Suppressor macrophage (primary cell): ENCODE measurements around the gene ADGRG3.
A peak's percentile ranks its signal among the peaks of the same experiment; 100 is the strongest.

Experiments
- DNase-seq, 4 experiments: peaks; one replicate each; pipeline ENCODE4 v3.0.0-alpha.2; 2020 to 2022
- total RNA-seq, 17 experiments: gene quantifications; one replicate each; lab custom pipeline; 2026; ENCODE audit warnings: mixed read lengths in 6 of 17, inconsistent platforms in 3 of 17; lab: John Stamatoyannopoulos, UW

Gene ADGRG3, protein sequence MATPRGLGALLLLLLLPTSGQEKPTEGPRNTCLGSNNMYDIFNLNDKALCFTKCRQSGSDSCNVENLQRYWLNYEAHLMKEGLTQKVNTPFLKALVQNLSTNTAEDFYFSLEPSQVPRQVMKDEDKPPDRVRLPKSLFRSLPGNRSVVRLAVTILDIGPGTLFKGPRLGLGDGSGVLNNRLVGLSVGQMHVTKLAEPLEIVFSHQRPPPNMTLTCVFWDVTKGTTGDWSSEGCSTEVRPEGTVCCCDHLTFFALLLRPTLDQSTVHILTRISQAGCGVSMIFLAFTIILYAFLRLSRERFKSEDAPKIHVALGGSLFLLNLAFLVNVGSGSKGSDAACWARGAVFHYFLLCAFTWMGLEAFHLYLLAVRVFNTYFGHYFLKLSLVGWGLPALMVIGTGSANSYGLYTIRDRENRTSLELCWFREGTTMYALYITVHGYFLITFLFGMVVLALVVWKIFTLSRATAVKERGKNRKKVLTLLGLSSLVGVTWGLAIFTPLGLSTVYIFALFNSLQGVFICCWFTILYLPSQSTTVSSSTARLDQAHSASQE
- 0 to 2.1 (median 0) reads per million in 17 experiments for total RNA-seq

DNA sequence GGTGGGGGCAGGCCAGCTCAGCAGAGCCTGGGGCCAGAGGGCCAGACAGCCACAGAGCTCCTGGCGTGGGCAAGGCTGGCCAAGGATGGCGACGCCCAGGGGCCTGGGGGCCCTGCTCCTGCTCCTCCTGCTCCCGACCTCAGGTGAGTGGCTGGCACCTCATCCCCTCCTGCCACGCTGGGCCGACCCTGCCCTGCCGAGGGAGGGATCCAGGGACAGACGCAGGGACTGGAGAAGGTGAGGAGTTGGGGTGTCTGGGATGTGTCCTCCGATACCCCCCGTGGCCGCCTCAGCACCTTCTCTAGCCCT lies at the start of gene ADGRG3:
ADGRG3 (plus strand) TSS at position 44 of the 309 bp plus-strand sequence; CDS start at position 86, 42 bp downstream.
- no peak for DNase-seq

DNA sequence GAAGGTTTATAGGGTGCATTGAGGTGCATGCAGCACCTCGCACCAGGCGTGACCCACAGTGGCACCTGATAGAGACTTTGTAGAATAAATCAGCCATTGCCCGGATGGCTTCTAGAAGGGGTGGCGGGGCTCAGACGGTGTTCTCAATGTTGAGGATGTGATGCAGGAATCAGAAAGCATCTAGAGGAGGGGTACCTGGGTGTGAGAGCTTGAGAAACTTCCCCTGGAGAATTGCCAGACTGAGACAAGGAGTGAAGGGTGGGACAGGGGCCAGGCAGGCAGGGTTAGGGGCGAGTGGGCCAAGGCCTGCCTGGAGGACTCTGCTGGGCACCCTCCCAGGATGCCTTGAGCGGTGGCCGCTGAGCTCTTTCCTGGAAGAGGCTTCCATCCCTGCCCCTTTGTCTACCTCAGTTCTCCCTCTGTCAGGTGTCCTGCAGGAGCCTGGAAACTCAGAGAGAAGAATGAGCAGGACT lies 48.9 kb upstream of the ADGRG3 start:
- no peak for DNase-seq

DNA sequence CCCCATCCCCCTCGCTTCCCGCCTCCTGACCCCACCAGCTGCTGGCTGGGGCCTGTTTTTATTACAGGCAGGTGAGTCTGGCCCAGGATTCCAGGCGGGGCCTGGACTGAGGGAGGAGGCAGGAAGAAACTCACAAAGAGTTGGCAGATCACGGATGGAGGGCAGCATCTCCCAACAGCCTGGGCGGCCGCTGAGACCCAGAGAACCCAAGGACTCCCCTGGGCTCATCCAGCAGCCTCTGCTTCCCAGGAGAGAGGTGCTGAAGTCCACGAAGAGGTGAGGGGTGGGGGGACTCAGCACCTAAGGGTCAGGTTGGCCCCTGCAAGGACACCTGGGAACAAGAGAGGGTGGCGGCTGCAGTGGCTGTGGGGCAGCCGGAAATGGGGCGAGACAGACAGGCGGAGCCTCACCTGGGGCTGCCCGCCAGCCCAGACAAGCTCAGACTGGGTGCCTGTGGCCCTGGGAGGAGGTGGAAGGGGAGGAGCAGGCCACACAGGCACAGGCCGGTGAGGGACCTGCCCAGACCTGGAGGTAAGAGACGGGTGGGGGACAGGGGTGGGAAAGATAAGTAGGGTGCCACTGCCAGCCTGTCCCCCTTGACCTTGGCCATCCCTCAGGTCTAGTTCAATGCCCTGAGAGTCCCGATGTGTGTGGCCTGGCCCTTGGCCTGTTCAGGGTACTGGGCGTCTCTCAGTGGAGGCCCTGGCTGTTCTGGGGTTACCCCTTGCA lies 48.3 kb upstream of the ADGRG3 start:
- DNase-seq, result no peak

DNA sequence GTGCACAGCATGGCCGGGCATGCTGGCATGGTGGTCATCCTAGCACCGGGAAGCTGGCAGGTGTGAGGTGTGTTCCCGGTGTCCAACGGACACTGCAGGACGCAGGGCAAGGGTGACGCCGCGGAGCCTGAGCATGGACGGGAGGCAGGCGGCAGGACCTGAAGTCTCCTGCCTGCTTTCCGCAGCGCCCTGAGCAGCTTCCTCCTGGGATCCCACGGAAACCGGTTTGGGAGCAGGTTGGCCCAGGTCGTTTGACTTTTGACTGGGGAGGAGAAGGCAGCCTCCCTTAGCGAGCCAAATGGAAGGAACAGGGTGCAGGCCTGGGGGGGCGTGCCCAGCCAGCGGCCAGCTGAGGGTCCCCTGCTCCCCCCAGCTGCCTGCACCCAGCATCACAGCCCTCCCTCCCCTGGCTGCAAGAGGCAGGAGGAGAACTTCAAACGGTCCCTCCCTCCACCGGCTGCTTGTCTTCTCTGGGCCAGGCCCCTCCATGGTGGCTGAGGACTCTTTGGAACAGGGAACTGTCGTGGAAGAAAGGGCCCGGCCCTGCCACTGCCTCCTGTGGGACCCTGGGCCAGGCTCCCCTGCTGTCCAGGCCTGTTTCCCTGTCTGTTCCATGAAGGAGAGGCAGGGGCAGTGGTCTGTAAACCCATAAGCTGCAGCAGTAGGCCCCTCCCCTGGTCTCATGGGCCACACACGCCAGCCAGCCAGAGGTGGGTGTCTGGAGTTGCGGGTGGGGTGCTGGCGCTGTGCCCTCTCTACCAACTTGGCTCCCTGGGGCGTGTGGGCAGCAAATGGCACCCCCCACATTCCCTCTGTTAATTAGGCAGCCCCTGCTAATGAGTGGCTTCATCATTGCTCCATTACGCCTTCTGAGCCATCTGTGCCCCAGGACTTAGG lies 47.5 kb upstream of the ADGRG3 start:
- DNase-seq, result no peak

DNA sequence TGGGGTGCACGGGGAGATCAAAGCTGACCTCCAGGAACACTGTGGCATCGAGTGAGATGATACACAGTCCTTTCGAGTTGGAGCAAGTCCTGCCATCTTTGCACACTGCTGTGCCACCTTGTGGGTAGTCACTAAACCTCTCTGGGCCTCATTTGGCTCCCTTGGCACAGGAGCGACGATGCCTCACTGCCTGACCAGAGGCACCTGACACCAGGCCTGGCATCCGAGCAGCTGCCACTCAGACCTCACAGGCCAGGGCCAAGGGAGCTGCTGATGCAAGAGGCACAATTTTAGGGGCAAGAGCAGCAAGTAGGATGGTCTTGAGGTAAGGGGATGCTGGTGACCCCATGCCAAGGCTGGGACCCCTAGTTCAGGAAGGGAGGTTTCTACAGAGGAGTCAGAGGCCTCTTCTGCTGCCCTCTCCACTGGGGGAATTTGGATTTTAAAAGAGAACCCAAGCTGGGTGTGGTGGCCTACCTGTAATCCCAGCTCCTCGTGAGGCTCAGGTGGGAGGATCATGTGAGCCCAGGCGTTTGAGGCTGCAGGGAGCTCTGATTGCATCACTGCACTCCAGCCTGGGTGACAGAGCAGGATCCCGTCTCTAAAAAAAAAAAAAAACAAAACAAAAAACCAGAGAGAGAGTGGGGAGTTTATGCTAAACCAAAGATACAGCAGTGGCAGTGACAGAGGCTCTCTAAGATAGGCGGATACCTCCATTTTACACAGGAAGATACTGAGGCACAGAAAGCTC lies 46.4 kb upstream of the ADGRG3 start:
- no peak for DNase-seq

DNA sequence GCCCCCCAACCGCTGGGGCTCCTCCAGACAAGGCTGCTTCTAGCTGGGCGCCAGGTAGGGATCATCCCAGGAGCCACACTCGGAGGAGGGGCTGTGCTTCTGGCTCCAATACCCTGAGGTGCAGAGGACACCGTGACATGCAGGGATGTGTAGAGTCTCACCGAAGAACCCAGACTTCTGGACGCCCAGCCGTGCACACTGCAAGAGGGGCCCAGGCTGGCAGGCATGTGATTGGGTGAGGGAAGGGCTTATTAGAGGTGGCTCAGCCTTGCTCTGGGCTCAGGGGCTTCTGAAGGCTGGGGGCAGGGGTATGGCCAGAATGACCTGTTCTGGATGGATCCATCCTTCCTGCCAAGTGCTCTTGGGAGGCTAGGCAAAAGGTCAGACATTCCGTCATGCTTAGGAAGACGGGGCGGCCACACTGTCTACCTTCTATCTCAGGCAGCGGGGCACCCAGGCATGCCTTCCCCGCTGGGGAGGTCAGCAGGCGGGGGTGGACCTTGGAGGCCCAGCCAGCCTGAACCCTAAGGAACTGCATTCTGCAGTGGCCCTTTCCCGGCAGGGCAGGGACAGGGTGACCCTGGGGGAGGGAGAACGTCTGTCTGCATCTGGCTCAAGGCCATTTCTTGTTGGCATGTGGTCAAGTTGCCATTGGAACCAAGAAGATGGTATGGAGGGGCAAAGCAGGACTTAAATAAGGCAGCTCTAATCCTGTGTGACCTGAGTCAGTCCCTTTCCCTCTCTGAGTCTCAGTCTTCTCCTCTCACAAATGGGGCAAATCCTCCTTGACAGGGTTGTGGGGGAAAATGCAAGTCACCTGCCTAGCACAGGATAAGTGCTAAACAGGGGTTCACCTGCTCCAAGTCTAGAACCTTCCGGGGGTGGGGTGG lies 45.5 kb upstream of the ADGRG3 start:
- no peak for DNase-seq

DNA sequence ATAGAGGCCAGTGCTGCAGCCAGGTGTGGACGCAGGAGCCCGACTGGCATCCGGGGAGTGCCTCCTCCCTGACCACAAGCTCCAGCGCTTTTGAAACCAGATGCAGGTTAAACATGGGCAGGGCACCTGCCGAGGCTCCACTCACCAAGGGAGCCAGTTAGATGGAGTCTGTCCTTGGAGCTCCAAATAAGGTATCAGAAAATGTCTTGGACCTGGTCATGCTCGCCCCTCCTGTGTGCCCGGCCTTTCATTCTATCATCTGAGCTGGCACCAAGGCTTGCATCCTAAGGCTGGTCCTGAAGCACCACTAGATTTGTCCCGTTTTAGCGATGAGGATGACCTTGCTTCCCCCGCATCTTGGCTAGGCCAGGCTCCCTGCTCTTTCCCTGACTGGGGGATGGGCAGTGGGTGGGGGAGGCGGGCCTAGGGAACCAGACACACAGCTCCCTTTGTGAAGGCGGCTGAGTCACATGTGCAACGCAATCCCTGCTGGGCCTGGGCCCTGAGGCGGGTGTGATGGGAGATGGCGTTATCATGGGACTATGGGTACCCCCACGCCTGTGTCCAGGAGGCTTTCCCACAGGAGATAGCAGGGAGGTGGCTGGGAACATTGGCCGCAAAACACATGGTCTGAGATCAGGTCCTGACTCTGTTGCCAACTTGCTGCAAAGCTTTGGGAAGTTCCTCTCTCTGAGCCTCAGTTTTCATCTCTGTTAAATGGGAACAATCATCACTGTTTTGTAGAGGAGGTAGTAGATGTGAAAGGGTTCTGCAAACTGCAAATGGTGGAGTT lies 44.7 kb upstream of the ADGRG3 start:
- no peak for DNase-seq

DNA sequence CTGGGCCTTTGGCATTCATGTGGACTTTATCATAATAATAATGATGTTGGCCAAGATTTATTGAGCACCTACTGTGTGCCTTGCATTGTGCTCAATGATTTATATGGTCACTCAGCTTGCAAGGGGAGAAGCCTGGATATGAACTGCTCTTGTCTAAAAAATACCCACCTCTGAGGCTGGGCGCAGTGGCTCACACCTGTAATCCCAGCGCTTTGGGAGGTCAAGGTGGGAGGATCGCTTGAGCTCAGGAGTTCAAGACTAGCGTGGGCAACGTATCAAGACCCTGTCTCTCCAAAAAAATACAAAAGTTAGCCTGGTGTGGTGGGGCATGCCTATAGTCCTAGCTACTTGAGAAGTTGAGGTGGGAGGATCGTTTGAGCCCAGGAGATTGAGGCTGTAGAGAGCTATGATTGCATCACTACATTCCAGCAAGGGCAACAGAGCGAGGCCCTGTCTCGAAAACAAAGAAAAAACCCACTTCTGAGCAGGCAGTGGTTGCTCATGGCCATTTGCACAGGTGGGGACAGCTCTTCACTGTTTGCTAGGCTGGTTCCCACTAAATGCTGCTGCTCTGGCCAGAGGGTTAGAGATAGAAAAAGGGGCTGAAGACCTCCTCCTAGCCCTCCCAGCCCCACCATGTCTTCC lies 43.9 kb upstream of the ADGRG3 start:
- no peak for DNase-seq

DNA sequence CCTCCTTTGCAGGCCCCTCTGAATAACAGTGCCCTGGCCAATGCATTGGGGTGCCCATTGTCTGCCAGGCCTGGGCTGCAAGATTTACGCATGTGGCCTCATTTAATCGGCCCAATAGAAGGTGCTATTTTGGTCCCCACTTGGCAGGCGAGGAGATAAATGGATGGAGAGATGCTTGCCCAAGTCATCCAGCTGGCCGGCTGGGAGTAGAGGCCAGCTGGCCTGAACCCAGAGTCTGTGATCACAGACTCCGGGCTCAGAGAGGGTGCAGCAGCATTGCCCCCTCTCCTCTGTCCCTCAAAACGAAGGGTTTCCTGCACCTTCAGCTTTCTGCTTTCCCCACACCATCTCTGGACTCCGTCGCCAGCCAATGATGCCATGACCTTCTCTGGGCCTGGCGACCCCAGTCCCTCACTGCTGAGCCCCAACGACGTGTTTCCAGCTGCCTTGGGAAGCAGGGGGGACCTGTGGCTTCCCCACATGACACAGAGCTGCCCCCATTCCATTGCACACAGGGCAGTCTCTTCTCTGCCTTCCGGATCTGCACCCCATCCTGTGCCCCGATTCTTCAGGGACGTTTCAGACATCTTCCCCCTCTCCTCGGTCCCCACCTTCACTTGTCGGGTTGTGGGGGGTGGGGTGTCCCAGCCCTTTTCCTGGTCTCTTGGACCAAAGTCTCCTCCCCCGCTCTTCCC lies 43.2 kb upstream of the ADGRG3 start:
- no peak for DNase-seq

DNA sequence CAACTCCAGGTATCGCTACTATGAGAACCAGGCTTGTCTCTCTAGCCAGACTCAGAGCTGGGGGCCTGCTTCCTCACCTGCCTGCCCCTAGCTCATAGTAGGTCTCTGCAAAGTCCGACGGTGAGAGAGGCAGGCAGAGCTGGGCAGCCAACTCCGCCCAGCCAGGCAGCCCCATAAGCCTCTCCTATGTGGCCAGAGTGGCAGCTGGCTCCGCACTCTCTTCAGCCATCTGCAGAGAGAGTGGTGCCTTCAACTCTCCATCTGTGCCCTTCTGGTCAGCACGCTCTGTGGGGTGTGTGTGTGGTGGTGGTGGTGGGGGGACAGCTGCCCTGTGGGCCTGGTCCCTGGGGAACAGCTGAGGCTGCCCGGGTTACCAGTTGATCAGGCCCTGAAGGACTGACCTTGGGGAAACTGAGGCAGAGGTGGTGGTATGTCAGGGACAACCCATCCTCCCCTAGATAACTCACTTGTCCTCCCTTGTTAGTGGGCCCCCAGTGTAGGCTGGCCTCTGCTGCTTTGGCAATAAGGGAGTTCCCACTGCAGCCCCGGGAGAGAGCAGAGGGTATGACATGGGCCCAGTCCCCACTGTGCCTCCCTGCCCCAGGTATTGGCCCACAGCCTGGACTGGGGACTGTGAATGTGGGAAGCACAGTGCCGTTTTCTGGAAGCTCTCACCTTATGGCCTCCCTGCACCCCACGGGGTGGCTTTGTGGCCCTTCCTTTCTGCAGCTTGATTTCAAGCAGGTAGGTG lies 41.5 kb upstream of the ADGRG3 start:
- DNase-seq, result no peak

DNA sequence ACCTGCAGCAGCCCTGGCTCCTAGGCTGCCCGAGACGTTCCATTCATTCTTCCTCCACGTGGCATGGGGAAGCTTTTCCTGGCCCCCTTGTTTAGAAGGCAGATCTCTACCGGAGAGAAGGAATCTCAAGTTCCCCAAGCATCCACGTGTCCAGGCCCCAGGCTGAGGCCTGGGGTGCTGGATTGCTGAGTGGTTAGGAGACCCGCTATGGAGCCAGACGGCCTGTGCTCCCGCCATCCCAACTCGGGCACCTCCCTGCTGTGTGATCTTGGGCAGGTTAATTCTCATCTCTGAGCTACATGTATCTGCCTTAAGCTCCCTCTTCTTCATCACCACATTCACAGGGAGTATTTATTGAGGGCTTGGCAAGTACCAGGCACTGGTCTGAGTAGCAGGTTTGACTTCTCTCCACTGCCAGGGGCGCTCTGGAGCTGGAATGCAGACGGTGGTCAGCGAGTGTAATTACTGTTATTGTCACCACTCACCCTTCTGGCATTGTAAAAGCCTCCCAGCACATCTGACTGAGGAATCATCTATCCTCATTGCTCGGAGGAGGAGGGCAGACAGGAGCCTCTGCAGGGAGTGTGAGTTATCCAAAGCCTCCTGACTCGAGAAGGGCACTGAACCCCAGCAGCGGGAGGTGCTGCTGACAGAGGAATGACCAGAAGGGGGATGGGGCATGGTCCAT lies 40.8 kb upstream of the ADGRG3 start:
- DNase-seq, result no peak

DNA sequence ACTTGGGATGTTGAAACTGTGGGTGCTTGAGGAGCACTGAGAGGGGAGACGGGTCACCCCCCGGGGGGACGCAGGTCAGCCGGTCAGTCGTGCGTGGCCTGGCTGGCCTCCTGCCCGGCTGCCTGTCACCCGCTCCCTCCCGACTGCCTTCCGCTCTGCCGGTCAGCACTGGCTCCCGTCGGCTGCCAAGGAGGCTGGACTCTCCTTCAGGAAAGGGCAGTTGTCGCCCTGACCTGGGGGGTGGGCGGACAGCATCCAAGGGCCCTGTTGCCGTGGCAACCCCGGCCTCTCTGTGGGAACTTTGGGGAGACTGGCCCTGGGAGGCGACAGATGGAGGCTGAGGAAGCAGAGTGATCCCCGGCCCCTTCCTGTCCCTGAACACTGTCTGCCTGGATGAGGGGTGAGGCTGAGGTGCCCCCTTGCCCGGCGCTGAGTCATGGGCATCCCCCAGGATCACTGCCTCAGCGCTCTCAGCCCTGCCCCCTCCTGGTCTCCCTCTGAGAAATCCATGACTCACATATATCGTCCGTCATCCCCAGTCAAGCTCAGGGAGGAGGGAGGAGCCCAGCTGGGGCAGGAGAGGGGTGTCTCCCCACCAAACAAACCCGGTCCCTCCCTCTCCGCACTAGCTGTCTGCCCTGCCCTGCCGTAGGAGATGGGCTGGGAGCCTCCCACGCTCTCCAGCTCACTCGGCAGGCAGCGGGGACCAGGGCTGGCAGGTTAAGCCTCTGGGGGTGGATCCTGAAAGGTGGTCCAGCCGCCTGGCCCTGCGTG lies 39.9 kb upstream of the ADGRG3 start, which contains the start of gene ADGRG1:
ADGRG1 (plus strand) TSS at position 623 of the 774 bp plus-strand sequence. CDS start 21,658 bp downstream, outside the sequence.
- peak; percentile 15 to 62 (median 36) for DNase-seq

DNA sequence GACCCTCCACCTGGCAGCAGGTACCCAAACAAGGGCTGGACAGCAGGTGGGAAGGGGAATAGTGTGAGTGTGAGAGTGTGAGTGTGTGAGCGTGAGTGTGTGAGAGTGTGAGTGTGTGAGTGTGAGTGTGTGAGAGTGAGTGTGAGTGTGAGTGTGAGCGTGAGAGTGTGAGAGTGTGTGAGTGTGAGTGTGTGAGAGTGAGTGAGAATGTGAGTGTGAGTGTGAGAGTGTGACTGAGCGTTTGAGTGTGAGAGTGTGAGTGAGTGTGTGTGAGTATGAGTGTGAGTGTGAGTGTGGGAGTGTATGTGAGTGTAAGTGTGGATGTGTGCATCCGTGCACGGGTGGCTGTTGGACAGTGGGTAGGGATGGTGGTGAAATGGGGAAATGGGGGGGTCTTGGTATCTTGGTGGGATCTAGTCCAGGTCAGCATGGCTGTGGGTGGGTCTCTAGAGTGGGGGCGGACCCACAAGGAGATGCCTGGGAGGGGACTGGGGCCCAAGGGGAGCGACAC lies 39.3 kb upstream of the ADGRG3 start:
- DNase-seq, result no peak

DNA sequence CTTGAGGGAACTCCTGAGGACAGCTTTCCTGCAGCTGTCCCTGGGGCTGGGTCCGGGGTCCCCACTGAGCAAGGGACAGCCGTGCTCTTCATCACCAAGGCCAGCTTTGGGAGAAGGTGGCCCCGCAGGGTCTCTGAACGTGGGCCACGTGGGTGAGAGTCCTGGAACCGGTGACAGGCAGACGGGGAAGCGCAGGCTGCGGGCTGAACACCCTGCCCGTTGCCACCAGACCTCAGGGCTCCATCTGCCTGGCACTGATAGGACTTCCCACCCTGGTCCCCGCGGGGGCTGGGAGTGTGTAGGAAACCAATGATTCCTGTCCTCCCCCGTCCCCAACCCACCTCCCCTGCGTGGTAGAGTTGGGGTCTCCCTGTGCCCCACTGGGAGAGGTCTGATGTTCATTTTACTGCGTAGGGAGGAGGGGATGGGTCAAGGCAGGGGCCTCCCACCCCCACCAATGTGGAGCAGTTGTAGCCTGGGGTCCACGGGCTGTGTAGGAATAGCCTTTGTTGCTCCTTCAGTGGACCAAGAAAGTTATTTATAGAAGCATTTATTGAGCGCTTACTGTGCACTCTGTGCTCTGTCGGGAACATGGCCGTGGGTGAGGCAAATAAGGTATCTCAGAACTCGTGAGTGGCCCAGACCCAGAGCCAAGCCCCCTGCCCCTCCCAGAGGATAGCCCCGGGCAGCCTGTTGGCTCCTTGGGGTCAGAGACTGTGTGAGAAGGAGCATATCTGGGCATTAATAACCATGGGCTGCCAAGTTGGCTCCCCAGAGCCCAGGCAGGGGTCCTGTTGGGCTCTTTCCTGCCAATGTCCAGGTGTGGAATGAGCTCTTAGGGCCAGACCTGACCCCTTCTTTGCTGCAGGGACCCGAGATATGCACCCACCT lies 38.3 kb upstream of the ADGRG3 start:
- no peak for DNase-seq

DNA sequence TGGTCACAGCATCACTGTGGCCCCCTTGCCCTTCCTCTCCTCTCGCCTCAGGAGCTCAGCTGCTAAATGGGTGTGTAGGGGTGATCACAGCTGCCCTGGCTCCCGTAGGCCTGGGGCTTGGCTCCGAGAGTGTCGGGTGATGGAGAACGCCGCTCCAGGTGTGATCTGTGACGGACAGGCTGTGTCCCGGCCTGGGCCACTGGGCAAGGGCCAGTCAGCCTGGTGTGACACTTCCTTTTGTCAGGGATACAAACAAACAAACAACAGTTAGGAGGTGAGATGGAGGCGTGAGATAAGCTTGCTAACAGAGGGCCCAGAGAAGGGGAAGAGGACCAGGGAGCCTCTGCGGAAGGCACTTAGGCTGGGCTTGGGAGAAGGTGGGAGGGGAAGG lies 37.7 kb upstream of the ADGRG3 start:
- peak in 1 of 4 experiments; percentile 13 for DNase-seq
